IMR-90 (cell line): ENCODE data around the gene TTC27. TPM values are rescaled to one million over a fixed set of nuclear protein-coding genes. Genes with fewer than 3 reads are reported as not detected.

ENCODE experiments used
- ATAC-seq: fragments of 200-7000 bp; cut with Tn5 transposase; 2 replicates; pipeline ENCODE4 v1.9.1; 2020; ENCODE audit warnings: low read depth, mild to moderate bottlenecking, moderate library complexity
- BruUV-seq: library from RNA; stranded (reverse); fragments of 400-500 nt; replicated peaks from 2 replicates; lab custom pipeline; 2021; lab: Mats Ljungman, UMichigan
- CTCF ChIA-PET: fragments of 300-600 bp; formaldehyde crosslinking; extraction: SDS; loops from one replicate; lab custom pipeline; 2021; ENCODE audit warnings: antibody characterized with exemption; lab: Yijun Ruan, JAX
- POLR2A ChIA-PET: fragments of 300-600 bp; sonication (Branson Sonifier 250); formaldehyde crosslinking; loops from one replicate; lab custom pipeline; 2022; ENCODE audit warnings: antibody characterized with exemption; ENCODE audit not compliant: unreplicated experiment; lab: Charles Lee
- DNase-seq: peaks from one replicate; pipeline ENCODE4 v3.0.0; 2013
- H2AFZ ChIP-seq: replicated peaks from 2 replicates; pipeline ENCODE3; 2013; ENCODE audit warnings: low read length, mild to moderate bottlenecking; ENCODE audit not compliant: poor library complexity
- H2AK5ac ChIP-seq: 2 replicates; pipeline ENCODE4 v1.6.1; 2013; ENCODE audit warnings: low read depth, low read length, inconsistent platforms
- H2AK9ac ChIP-seq: replicated peaks from 2 replicates; pipeline ENCODE3; 2013; ENCODE audit warnings: mild to moderate bottlenecking, low read depth, low read length, moderate library complexity; ENCODE audit not compliant: poor library complexity
- H2BK120ac ChIP-seq: 2 replicates; pipeline ENCODE4 v1.6.1; 2013; ENCODE audit warnings: low read depth, low read length, inconsistent platforms
- H2BK15ac ChIP-seq: 3 replicates; pipeline ENCODE4 v1.6.1; 2013; ENCODE audit warnings: low read depth, low read length, inconsistent platforms
- H2BK20ac ChIP-seq: 2 replicates; pipeline ENCODE4 v1.6.1; 2013; ENCODE audit warnings: low read depth, mild to moderate bottlenecking, inconsistent platforms, low read length, moderate library complexity
- H2BK5ac ChIP-seq: 2 replicates; pipeline ENCODE4 v1.6.1; 2013; ENCODE audit warnings: mild to moderate bottlenecking, low read depth, low read length, inconsistent platforms; ENCODE audit not compliant: poor library complexity, severe bottlenecking
- H3K14ac ChIP-seq: replicated peaks from 2 replicates; pipeline ENCODE4 v1.6.1; 2013; ENCODE audit warnings: low read depth, low read length, inconsistent platforms
- H3K18ac ChIP-seq: 2 replicates; pipeline ENCODE4 v1.6.1; 2013; ENCODE audit warnings: low read depth, low read length, control low read depth
- H3K23ac ChIP-seq: 2 replicates; pipeline ENCODE4 v1.6.1; 2013; ENCODE audit warnings: low read depth, low read length, inconsistent platforms
- H3K27ac ChIP-seq: 2 replicates; pipeline ENCODE4 v1.5.1; 2013; ENCODE audit warnings: mild to moderate bottlenecking, control low read depth, low read length; ENCODE audit not compliant: insufficient read depth
- H3K27me3 ChIP-seq: 2 replicates; pipeline ENCODE4 v1.6.1; 2013; ENCODE audit warnings: low read length; ENCODE audit not compliant: control insufficient read depth, insufficient read depth
- H3K36me3 ChIP-seq: 2 replicates; pipeline ENCODE4 v1.6.1; 2013; ENCODE audit warnings: low read length, mixed read lengths; ENCODE audit not compliant: control insufficient read depth, insufficient read depth
- H3K4ac ChIP-seq: 2 replicates; pipeline ENCODE4 v1.6.1; 2013; ENCODE audit warnings: low read depth, low read length, inconsistent platforms
- H3K4me1 ChIP-seq: 2 replicates; pipeline ENCODE4 v1.6.1; 2013; ENCODE audit warnings: low read length, mixed read lengths; ENCODE audit not compliant: control insufficient read depth, insufficient read depth
- H3K4me2 ChIP-seq: 2 replicates; pipeline ENCODE4 v1.6.1; 2013; ENCODE audit warnings: low read depth, mild to moderate bottlenecking, control low read depth, low read length, moderate library complexity
- H3K4me3 ChIP-seq: 2 replicates; pipeline ENCODE4 v1.5.1; 2013; ENCODE audit warnings: low read depth, mild to moderate bottlenecking, control low read depth, low read length, moderate library complexity; ENCODE audit not compliant: insufficient read depth
- H3K56ac ChIP-seq: 2 replicates; pipeline ENCODE4 v1.6.1; 2013; ENCODE audit warnings: low read length, inconsistent platforms; ENCODE audit not compliant: insufficient read depth; ENCODE audit errors: extremely low read depth
- H3K79me1 ChIP-seq, 2 experiments: 2 replicates each; pipeline ENCODE4 v1.6.1; 2013; ENCODE audit warnings: low read length in 2 of 2, inconsistent platforms in 1 of 2, low read depth in 1 of 2
- H3K9ac ChIP-seq: 2 replicates; pipeline ENCODE4 v1.6.1; 2013; ENCODE audit warnings: low read depth, low read length, control low read depth
- H3K9me1 ChIP-seq: 2 replicates; pipeline ENCODE4 v1.6.1; 2013; ENCODE audit warnings: low read length, inconsistent platforms; ENCODE audit not compliant: insufficient read depth
- H3K9me3 ChIP-seq: 2 replicates; pipeline ENCODE4 v1.6.1; 2013; ENCODE audit warnings: low read length; ENCODE audit not compliant: control insufficient read depth, insufficient read depth
- H4K20me1 ChIP-seq: 2 replicates; pipeline ENCODE4 v1.6.1; 2013; ENCODE audit warnings: low read length, inconsistent platforms; ENCODE audit not compliant: insufficient read depth
- H4K5ac ChIP-seq: 2 replicates; pipeline ENCODE4 v1.6.1; 2013; ENCODE audit warnings: mild to moderate bottlenecking, low read depth, low read length, control low read depth
- H4K8ac ChIP-seq, 2 experiments: 2 replicates each; pipeline ENCODE4 v1.6.1; 2013; ENCODE audit warnings: low read depth in 2 of 2, low read length in 2 of 2, control low read depth in 1 of 2, inconsistent platforms in 1 of 2
- H4K91ac ChIP-seq: 2 replicates; pipeline ENCODE4 v1.6.1; 2013; ENCODE audit warnings: low read depth, low read length, inconsistent platforms; ENCODE audit not compliant: insufficient read depth
- CHD1 ChIP-seq: IDR thresholded peaks from 2 replicates; pipeline ENCODE4 v1.6.1; 2012; ENCODE audit warnings: low read depth, low read length, improper control_type of control experiment
- MAFK ChIP-seq: IDR thresholded peaks from 2 replicates; pipeline ENCODE4 v1.6.1; 2012; ENCODE audit warnings: low read depth, low read length, improper control_type of control experiment
- MAZ ChIP-seq: IDR thresholded peaks from 2 replicates; pipeline ENCODE4 v1.6.1; 2012; ENCODE audit warnings: low read depth, mild to moderate bottlenecking, low read length, improper control_type of control experiment, moderate library complexity, borderline replicate concordance
- RCOR1 ChIP-seq: IDR thresholded peaks from 2 replicates; pipeline ENCODE4 v1.6.1; 2012; ENCODE audit warnings: mild to moderate bottlenecking, low read length, improper control_type of control experiment; ENCODE audit not compliant: insufficient replicate concordance
- SMC3 ChIP-seq: fragments of 150-350 bp; IDR thresholded peaks from 2 replicates; pipeline ENCODE4 v1.6.1; 2016; ENCODE audit warnings: low read depth, mild to moderate bottlenecking, antibody characterized with exemption, low read length, moderate library complexity
- WGBS, 2 experiments: methylation state at CpG; one replicate each; pipeline versions ENCODE4 v1.1.5 to v1.1.7; 2013; ENCODE audit warnings: missing lambda C conversion rate in 2 of 2; ENCODE audit not compliant: insufficient read length in 1 of 2; ENCODE audit errors: extremely low coverage in 2 of 2; 5-methylcytosine and 5-hydroxymethylcytosine counted together
- dilution Hi-C: fragments of 300-500 bp; cut with HindIII; formaldehyde crosslinking; loops from one replicate; pipeline ENCODE4 v1.14.3; 2018; ENCODE audit warnings: low sequenced_read_pairs; ENCODE audit not compliant: unreplicated experiment
- in situ Hi-C: fragments of 300-500 bp; cut with MboI; formaldehyde crosslinking; loops from 3 replicates; pipeline ENCODE4 v1.14.3; 2019; ENCODE audit warnings: low sequenced_read_pairs, inconsistent platforms, mixed read lengths
- intact Hi-C: fragments of 100-400 bp; cut with micrococcal nuclease; formaldehyde crosslinking; loops from 2 replicates; pipeline ENCODE4 v1.10.0; 2022
- polyA plus RNA-seq, 3 experiments: library from polyadenylated mRNA; depleted of rRNA; stranded (reverse); fragments of >200 nt; gene quantifications; 2 replicates each; pipeline ENCODE4 v1.2.3, GENCODE V29; 2012; ENCODE audit warnings: low replicate concordance in 1 of 3
- total RNA-seq: library from RNA; depleted of rRNA; stranded (reverse); fragments of >200 nt; gene quantifications from 2 replicates; pipeline ENCODE4 v1.2.3, GENCODE V29; 2012
- TF ChIP-seq, protein P1 (sequence below): conservative IDR thresholded peaks from 2 replicates; pipeline ENCODE4 v1.5.1; 2012; ENCODE audit warnings: mild to moderate bottlenecking, low read depth, low read length, improper control_type of control experiment

The TTC27 gene
- total and polyA plus RNA-seq, 2 of the 4 experiments (the other 2 are of a cell fraction), result 12.7 to 30.5 TPM

DNA sequence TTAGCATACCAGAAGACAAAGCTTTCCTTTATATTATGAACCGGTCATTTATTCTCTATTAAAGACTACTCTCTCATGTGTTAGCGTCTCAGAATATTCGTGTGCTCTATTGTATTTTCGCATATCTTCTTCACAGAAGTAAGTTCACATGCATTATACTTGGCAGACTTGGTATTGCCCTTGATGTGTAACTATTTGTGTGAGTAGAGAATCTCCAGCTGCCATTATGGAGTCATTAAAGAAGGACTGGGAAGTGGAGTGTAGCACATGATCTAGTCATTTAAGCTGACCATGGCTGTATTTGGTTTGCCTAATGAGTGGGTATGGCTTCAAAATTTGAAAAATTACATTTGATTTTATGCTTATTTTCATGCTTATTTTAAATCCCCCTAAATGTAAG lies 92.9 kb downstream of the TTC27 start:
- DNase-seq (no peak), ATAC-seq (no peak)
- Histone ChIP-seq H3K56ac (no peak overlapping the region), H2AK5ac (no peak overlapping the region), H2BK120ac (no peak overlapping the region), H3K4me1 (peaks cover 2% of the 10 kb centered on the region; the same call in 1 of the 2 replicates), H2BK15ac (no peak overlapping the region), H2AFZ (no peak overlapping the region), H4K5ac (no peak overlapping the region), H4K8ac (no peak overlapping the region), H3K14ac (no peak overlapping the region), H2BK5ac (no peak overlapping the region), H3K4me3 (no peak overlapping the region), H3K18ac (no peak overlapping the region), H3K79me1 (peaks cover 0 to 2% of the 10 kb centered on the region in 2 experiments; a peak in 1 of 4 replicates), H3K36me3 (no peaks in the 10 kb centered on the region; the same call in 1 of the 2 replicates), H2BK20ac (no peak overlapping the region), H4K20me1 (no peaks in the 10 kb centered on the region), H3K27ac (no peak overlapping the region), H2AK9ac (no peak overlapping the region), H4K91ac (no peak overlapping the region), H3K9me3 (no peaks in the 10 kb centered on the region), H3K9me1 (no peaks in the 10 kb centered on the region), H3K23ac (no peak overlapping the region), H3K4me2 (no peak overlapping the region), H3K4ac (no peak overlapping the region), H3K9ac (no peak overlapping the region), H3K27me3 (no peaks in the 10 kb centered on the region)
- intact Hi-C loops, result no loop called here
- in situ Hi-C loops, result no loop called here
- BruUV-seq, result no TSS peak
- TF ChIP-seq MAZ, result no peak
- TF ChIP-seq MAFK, result no peak
- TF ChIP-seq, protein P1, sequence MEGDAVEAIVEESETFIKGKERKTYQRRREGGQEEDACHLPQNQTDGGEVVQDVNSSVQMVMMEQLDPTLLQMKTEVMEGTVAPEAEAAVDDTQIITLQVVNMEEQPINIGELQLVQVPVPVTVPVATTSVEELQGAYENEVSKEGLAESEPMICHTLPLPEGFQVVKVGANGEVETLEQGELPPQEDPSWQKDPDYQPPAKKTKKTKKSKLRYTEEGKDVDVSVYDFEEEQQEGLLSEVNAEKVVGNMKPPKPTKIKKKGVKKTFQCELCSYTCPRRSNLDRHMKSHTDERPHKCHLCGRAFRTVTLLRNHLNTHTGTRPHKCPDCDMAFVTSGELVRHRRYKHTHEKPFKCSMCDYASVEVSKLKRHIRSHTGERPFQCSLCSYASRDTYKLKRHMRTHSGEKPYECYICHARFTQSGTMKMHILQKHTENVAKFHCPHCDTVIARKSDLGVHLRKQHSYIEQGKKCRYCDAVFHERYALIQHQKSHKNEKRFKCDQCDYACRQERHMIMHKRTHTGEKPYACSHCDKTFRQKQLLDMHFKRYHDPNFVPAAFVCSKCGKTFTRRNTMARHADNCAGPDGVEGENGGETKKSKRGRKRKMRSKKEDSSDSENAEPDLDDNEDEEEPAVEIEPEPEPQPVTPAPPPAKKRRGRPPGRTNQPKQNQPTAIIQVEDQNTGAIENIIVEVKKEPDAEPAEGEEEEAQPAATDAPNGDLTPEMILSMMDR, result no peak
- no peak for TF ChIP-seq CHD1
- TF ChIP-seq SMC3, result no peak
- no peak for TF ChIP-seq RCOR1
- no CpG with 5 or more reads among the region's 4 CpGs for WGBS, 2 experiments
- dilution Hi-C loops, result no loop called here
- POLR2A ChIA-PET, result interaction anchor here (0.6 kb wide), 1 partner anchor 15 kb away, joined by 3 read pairs; no protein-coding TSS in a partner anchor
- CTCF ChIA-PET, result interaction anchor here (0.6 kb wide), 1 partner anchor 97 kb away, joined by 3 read pairs; no protein-coding TSS in a partner anchor
